HG02610 (cell line): ENCODE results near the gene UFC1.

Experiments
- ATAC-seq: cut with Tn5 transposase; IDR thresholded peaks from one replicate; pipeline ENCODE4 v1.9.1; 2021; ENCODE audit warnings: mild to moderate bottlenecking, moderate library complexity; ENCODE audit not compliant: unreplicated experiment

UFC1 gene

GRCh38 chr1:161168906-161169305, 15.1 kb downstream of the UFC1 start:
- ATAC-seq: no peak

GRCh38 chr1:161171191-161171590, 17.4 kb downstream of the UFC1 start:
- no peak for ATAC-seq

GRCh38 chr1:161171696-161172095, 17.9 kb downstream of the UFC1 start:
- no peak for ATAC-seq

GRCh38 chr1:161172349-161172748, 18.6 kb downstream of the UFC1 start:
- no peak for ATAC-seq

GRCh38 chr1:161172776-161173376, 19.1 kb downstream of the UFC1 start:
- ATAC-seq: no peak

- no peak for ATAC-seq
Measured at GRCh38 chr1:161173711-161174110, 19.9 kb downstream of the UFC1 start.

- no peak for ATAC-seq
Measured at GRCh38 chr1:161174911-161175310, 21.1 kb downstream of the UFC1 start.

- no peak for ATAC-seq
Measured at GRCh38 chr1:161175771-161176453, 22.1 kb downstream of the UFC1 start.

- peak; percentile 4 for ATAC-seq
Measured at GRCh38 chr1:161176468-161177111, 22.8 kb downstream of the UFC1 start.

GRCh38 chr1:161177112-161177935, 23.5 kb downstream of the UFC1 start, which contains the start of gene B4GALT3:
TSS of gene B4GALT3 (minus strand) at chr1:161177507. CDS start at chr1:161176060, 1,447 bp downstream.
- peak; percentile 79 for ATAC-seq

GRCh38 chr1:161177936-161178244, 24.1 kb downstream of the UFC1 start:
- ATAC-seq: no peak

GRCh38 chr1:161179698-161180097, 25.9 kb downstream of the UFC1 start:
- ATAC-seq: no peak

- ATAC-seq: no peak
Measured at GRCh38 chr1:161180639-161181038, 26.9 kb downstream of the UFC1 start.

- ATAC-seq: peak; percentile 37
Measured at GRCh38 chr1:161182214-161182613, 28.4 kb downstream of the UFC1 start.

- ATAC-seq: peak; percentile 74
Measured at GRCh38 chr1:161185282-161185682, 31.5 kb downstream of the UFC1 start.

GRCh38 chr1:161185732-161186311, 32.0 kb downstream of the UFC1 start:
- peak; percentile 25 for ATAC-seq

GRCh38 chr1:161187311-161187710, 33.5 kb downstream of the UFC1 start:
- ATAC-seq: no peak

GRCh38 chr1:161188381-161188780, 34.6 kb downstream of the UFC1 start:
- no peak for ATAC-seq

GRCh38 chr1:161189036-161189435, 35.3 kb downstream of the UFC1 start:
- ATAC-seq: no peak

GRCh38 chr1:161190962-161191521, 37.3 kb downstream of the UFC1 start:
- no peak for ATAC-seq

- no peak for ATAC-seq
Measured at GRCh38 chr1:161191971-161192370, 38.2 kb downstream of the UFC1 start.
